Central memory CD8-positive, alpha-beta T cell (primary cell): ENCODE data around the gene H19.

ENCODE experiments used
- ATAC-seq: fragments of 150-1000 bp; cut with Tn5 transposase; replicated peaks from 2 replicates; pipeline ENCODE4 v1.10.0; 2022; ENCODE audit warnings: mild to moderate bottlenecking, moderate FRiP score, moderate number of reproducible peaks; ENCODE audit not compliant: poor library complexity, severe bottlenecking; ENCODE audit errors: extremely low read depth
- DNase-seq, 2 donors: peaks; one replicate each; pipeline ENCODE4 v3.0.0; 2021; ENCODE audit warnings: low spot score in 2 of 2
- H3K27ac Mint-ChIP-seq: one replicate; pipeline ENCODE4 v1.8.0; 2022; ENCODE audit warnings: low read depth, mild to moderate bottlenecking, moderate library complexity, mixed read lengths
- H3K27me3 Mint-ChIP-seq: one replicate; pipeline ENCODE4 v1.8.0; 2022; ENCODE audit warnings: mixed read lengths
- H3K36me3 Mint-ChIP-seq: one replicate; pipeline ENCODE4 v1.8.0; 2022; ENCODE audit warnings: mild to moderate bottlenecking, moderate library complexity, mixed read lengths; ENCODE audit not compliant: insufficient read depth
- H3K4me1 Mint-ChIP-seq: one replicate; pipeline ENCODE4 v1.8.0; 2022; ENCODE audit warnings: mixed read lengths
- H3K4me3 Mint-ChIP-seq: one replicate; pipeline ENCODE4 v1.8.0; 2022; ENCODE audit warnings: mild to moderate bottlenecking, moderate library complexity, mixed read lengths
- H3K9me3 Mint-ChIP-seq: one replicate; pipeline ENCODE4 v1.8.0; 2022; ENCODE audit warnings: mixed read lengths

Gene H19

DNA sequence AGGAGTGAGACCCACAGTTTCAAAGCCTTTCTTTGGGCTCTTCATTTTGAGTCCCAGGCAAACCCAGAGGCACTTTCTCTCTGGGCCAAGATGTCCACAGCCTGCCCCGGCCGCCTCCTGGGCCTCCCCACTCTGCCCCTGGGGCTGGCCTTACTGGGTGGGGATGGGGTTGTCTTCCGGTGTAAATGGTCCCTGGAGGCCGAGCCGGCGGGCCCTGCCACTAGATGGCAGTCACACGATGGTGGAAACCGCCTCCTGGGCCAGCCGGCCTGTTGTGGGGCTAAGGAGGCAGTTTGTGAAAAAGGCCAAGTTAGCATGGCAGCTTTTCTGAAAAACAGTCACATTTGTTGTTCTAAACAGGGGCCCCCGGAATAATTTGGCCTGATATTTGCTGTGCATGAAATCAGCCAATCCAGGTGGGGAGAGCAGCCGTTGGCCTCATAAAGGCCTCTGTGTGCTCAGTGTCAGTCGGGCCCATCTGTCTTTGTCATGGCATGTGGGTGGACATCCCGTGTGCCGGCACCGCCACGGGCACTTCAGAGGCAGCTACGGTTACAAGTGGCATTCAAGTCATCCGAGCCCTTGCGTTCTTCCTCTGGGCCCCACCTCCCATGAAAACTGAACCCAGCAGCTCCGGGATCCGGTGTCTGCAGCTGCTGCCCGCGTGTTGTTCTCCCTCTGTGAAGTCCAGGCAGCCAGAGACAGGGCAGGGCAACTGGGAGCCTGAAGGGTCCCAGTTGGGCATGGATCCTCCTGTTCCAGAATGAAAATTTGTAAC lies 44.0 kb downstream of the H19 start:
- no peaks in the 10 kb centered on the region for H3K9me3 Mint-ChIP-seq
- DNase-seq (peak in 1 of 2 donors; percentile 11), ATAC-seq (no peak)
- no peaks in the 10 kb centered on the region for H3K4me1 Mint-ChIP-seq
- no peaks in the 10 kb centered on the region for H3K27me3 Mint-ChIP-seq
- no peak overlapping the region for H3K4me3 Mint-ChIP-seq
- no peaks in the 10 kb centered on the region for H3K36me3 Mint-ChIP-seq
- no peak overlapping the region for H3K27ac Mint-ChIP-seq

DNA sequence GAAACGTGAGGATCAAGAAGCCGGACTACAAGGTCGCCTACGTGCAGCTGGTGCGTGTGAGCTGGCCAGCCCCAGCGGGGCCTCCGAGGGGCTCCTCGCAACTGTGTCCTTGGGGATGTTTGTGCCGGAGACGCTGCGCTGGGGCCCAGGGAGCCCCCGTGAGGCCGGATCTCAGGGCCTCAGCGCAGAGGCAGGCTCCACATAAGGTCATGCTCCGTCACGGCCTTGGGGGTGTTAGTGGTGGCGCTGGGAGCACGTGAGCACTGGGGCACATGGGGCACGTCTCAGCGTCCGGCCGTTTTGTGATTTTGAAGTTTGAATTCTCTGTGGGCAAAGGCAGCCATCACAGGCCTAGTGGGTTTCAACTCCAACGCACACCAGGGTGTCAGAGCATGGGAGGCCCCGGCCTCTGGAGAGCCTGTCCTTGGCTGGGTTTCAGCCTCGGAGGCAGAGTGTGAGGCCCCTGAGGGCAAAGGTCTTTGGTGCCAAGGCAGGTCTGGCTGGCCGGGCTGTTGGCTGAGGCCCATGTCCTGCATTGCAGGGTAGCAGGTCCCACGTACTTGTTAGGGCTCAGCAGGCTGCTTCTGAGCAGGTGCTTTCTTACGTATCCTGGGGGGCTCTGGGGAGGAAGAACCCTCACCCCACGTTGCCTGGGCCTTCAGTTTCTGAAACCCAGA lies 44.7 kb downstream of the H19 start:
- DNase-seq (no peak), ATAC-seq (no peak)
- no peak overlapping the region for H3K4me3 Mint-ChIP-seq
- no peak overlapping the region for H3K27ac Mint-ChIP-seq
- no peaks in the 10 kb centered on the region for H3K4me1 Mint-ChIP-seq
- no peaks in the 10 kb centered on the region for H3K9me3 Mint-ChIP-seq
- no peaks in the 10 kb centered on the region for H3K27me3 Mint-ChIP-seq
- H3K36me3 Mint-ChIP-seq, result no peaks in the 10 kb centered on the region

DNA sequence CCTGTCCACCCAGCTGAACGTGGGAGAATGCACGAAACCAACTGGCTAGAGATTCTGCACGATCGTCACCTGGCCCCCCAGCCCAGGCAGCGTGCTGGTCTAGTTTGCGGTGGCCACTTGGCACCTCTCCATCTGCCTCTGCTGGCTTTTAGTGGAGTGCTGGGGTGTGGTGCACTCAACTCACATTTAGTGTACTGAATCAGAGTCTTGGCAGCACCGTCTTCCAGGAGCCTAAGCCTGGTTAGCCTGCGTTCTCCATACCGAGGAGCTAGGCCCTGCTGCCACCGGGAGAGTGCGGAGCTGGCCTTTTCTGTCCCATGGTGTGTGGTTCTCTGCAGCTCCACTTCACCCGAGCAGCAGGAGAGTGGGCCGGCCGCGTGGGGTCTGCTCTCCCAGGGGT lies 47.7 kb downstream of the H19 start:
- DNase-seq, result no peak
- Mint-ChIP-seq H3K27me3 (no peaks in the 10 kb centered on the region), H3K27ac (no peak overlapping the region), H3K36me3 (no peaks in the 10 kb centered on the region), H3K4me3 (no peak overlapping the region), H3K4me1 (no peaks in the 10 kb centered on the region), H3K9me3 (no peaks in the 10 kb centered on the region)
- ATAC-seq, result no peak

DNA sequence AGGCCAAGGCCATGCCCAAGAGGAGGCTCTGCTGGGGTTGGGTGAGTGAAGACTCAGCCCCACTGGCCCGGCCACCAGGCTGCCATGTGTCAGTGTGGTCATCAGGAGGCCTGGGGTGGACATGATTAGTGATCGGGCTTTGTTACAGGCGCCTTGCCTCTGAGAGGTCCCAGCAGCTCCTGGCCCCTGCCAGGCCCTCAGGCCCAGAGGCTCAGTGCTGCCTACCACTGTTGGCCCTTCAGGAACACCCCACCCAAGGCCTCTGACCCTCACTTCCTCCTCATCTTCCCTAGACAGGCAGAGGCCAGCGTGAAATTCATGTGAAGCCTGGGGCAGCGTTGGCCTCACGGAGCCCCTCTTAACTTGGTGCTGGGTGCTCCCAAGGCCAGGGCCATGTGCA lies 48.3 kb downstream of the H19 start:
- Mint-ChIP-seq H3K27me3 (no peaks in the 10 kb centered on the region), H3K4me1 (no peaks in the 10 kb centered on the region), H3K4me3 (no peak overlapping the region), H3K27ac (no peak overlapping the region), H3K36me3 (no peaks in the 10 kb centered on the region), H3K9me3 (no peaks in the 10 kb centered on the region)
- DNase-seq, result no peak
- no peak for ATAC-seq

DNA sequence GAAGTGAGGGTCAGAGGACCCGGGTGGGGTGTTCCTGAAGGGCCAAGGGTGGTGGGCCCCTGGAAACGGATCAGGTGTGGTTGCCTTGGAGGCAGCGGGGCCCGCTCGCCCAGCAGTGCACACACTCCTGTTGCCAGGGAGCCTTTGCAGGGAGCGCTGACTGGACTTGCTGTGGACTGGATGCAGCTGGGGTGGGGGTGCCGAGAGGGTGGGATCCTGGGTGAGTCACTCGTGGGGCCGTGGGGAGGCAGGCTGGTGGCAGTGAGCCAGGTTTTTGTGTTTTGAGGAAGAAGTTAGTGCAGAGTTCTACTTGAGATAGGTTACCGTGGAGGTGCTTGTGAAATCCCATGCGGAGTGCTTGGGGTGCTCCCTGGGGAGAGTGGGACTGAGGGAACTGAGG lies 49.3 kb downstream of the H19 start:
- no peak overlapping the region for H3K4me3 Mint-ChIP-seq
- no peak for ATAC-seq
- no peaks in the 10 kb centered on the region for H3K9me3 Mint-ChIP-seq

DNA sequence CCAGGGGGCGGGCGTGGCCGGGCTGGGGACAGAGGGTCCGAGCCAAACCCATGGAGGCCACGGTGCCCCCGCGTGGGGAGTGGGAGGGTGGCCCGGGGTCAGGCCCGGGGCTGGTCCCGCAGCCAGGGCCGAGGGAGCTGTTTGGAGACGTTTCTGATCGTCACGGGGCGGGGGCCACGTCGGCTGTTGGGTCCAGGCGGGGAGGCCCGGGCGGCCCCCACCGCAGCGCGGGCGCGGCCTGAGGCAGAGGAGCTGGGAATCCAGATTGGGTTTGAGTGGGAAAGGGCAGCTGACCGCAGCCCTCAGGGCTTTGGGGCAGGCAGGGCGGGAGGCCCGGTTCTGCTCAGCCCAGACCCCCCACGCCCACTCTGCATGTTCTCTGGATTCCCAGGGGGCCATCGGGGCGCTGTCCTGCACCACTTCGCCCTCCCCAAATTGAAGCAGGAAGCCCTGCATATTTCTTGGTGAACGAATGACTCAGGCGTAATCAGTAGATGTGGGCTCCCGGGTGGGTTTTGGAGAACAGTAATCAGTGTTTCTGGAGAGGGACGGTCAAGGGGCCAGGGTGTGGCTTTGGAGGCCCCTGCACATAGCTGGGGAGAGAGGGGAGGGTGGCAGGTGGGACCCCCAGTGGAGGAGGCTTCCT lies 49.9 kb downstream of the H19 start:
- ATAC-seq, result peak; percentile 30
- Mint-ChIP-seq H3K4me3 (no peak overlapping the region), H3K36me3 (peaks cover 1% of the 10 kb centered on the region)

More for the DNA sequence above, 49.3 kb downstream of the H19 start:
- no peak for DNase-seq
- Mint-ChIP-seq H3K36me3 (peaks cover 1% of the 10 kb centered on the region), H3K27me3 (no peaks in the 10 kb centered on the region), H3K27ac (no peak overlapping the region), H3K4me1 (no peaks in the 10 kb centered on the region)

DNA sequence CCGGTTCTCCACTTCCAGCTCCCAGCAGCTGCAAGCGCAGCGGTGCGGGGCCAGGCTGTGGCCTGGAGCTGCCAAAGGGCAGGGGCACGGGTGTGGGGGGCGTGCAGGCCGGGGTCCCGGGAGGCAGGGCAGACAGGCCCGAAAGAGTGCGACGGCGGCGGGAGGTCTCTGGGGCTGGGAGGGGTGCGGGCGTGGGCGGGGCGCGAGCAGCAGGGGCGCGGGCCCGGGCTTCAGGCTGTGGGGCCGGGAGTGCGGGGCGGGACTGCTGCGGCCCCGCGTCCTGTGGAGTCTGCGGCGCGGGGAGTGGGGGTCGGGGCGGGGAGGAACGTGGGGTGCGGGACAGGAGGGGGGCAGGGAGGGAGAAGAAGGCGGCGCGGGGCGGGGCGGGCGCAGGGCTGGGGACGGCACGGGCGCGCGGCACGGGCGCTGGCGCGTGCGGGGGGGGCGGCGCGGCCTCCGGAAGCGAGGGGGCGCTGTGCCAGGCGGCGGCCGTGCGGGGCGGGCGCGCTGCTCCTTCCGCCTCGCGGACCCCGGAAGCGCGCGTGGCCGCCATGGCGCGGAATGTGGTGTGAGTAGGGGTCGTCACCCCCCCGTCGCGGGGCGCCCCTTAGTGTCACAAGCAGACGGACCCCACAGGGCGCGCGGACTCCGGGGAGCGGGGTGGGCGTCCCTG lies 50.7 kb downstream of the H19 start, which contains the start of gene MRPL23:
Gene MRPL23 (plus strand): TSS at position 521 of the 673 bp plus-strand sequence. CDS start 31 bp downstream, at position 552.
- H3K27me3 Mint-ChIP-seq, result no peaks in the 10 kb centered on the region
- ATAC-seq (peak; percentile 83), DNase-seq (peak in 1 of 2 donors; percentile 31)
- H3K4me1 Mint-ChIP-seq, result no peaks in the 10 kb centered on the region
- H3K27ac Mint-ChIP-seq, result no peak within 1 kb of the TSS
- no peak within 1 kb of the TSS for H3K4me3 Mint-ChIP-seq
- no peaks in the 10 kb centered on the region for H3K9me3 Mint-ChIP-seq
- peaks cover 1% of the 10 kb centered on the region for H3K36me3 Mint-ChIP-seq

More for the DNA sequence above, 49.9 kb downstream of the H19 start:
- Mint-ChIP-seq H3K4me1 (no peaks in the 10 kb centered on the region), H3K27me3 (no peaks in the 10 kb centered on the region), H3K9me3 (no peaks in the 10 kb centered on the region), H3K27ac (no peak overlapping the region)
- no peak for DNase-seq
